Fibroblast of lung (primary cell): ENCODE measurements around the gene TAPT1. TPM values are rescaled to one million over a fixed set of nuclear protein-coding genes. Genes with fewer than 3 reads are reported as not detected.

ENCODE experiments used
- DNase-seq, 2 donors: peaks; one replicate each; pipeline versions ENCODE4 v3.0.0 to v3.0.0-alpha.2; 2010; ENCODE audit warnings: low read depth in 2 of 2
- H2AFZ ChIP-seq: 2 replicates; pipeline ENCODE4 v1.5.1; 2012; ENCODE audit warnings: low read length, control low read depth, inconsistent platforms
- H3K27ac ChIP-seq: 2 replicates; pipeline ENCODE4 v1.5.1; 2011; ENCODE audit warnings: low read length, control low read depth; ENCODE audit not compliant: insufficient read depth
- H3K27me3 ChIP-seq: 2 replicates; pipeline ENCODE4 v1.5.1; 2011; ENCODE audit warnings: mild to moderate bottlenecking, low read length; ENCODE audit not compliant: control insufficient read depth, insufficient read depth
- H3K36me3 ChIP-seq: 2 replicates; pipeline ENCODE4 v1.5.1; 2011; ENCODE audit warnings: low read length; ENCODE audit not compliant: control insufficient read depth, insufficient read depth
- H3K4me1 ChIP-seq: 2 replicates; pipeline ENCODE4 v1.5.1; 2011; ENCODE audit warnings: low read length; ENCODE audit not compliant: control insufficient read depth, insufficient read depth; ENCODE audit errors: extremely low read depth
- H3K4me2 ChIP-seq: 2 replicates; pipeline ENCODE4 v1.5.1; 2011; ENCODE audit warnings: low read length, control low read depth; ENCODE audit not compliant: insufficient read depth; ENCODE audit errors: extremely low read depth
- H3K4me3 ChIP-seq, 4 experiments: fragments of 200-600 bp in 1 of 4; sonication (generic) in 1 of 4; replicated peaks in 1 of 4; 2 replicates each; pipeline ENCODE4 v1.5.1; 2011 to 2016; ENCODE audit warnings: low read length in 4 of 4, low read depth in 3 of 4, mild to moderate bottlenecking in 3 of 4, control low read depth in 2 of 4, inconsistent platforms in 1 of 4, mixed read lengths in 1 of 4; ENCODE audit not compliant: insufficient read depth in 1 of 4; ENCODE audit errors: control extremely low read depth in 1 of 4
- H3K79me2 ChIP-seq: 2 replicates; pipeline ENCODE4 v1.5.1; 2012; ENCODE audit warnings: mild to moderate bottlenecking, low read length, inconsistent platforms; ENCODE audit not compliant: control insufficient read depth, insufficient read depth
- H3K9ac ChIP-seq: 2 replicates; pipeline ENCODE4 v1.5.1; 2011; ENCODE audit warnings: mild to moderate bottlenecking, low read length, control low read depth; ENCODE audit not compliant: insufficient read depth
- H3K9me3 ChIP-seq: 2 replicates; pipeline ENCODE4 v1.5.1; 2012; ENCODE audit warnings: low read depth, low read length; ENCODE audit not compliant: control insufficient read depth, insufficient read depth
- H4K20me1 ChIP-seq: 2 replicates; pipeline ENCODE4 v1.5.1; 2011; ENCODE audit warnings: low read length; ENCODE audit not compliant: control insufficient read depth, insufficient read depth; ENCODE audit errors: extremely low read depth
- EZH2 ChIP-seq: IDR thresholded peaks from 2 replicates; pipeline ENCODE4 v1.5.1; 2012; ENCODE audit warnings: low read length, control low read depth, mild to moderate bottlenecking; ENCODE audit errors: missing control alignments
- polyA plus RNA-seq, 2 donors: library from polyadenylated mRNA; depleted of rRNA in 1 of 2; stranded (reverse) in 1 of 2; unstranded in 1 of 2; fragments of >200 nt; gene quantifications; 2 replicates each; pipeline ENCODE4 v1.2.1, GENCODE V29; 2011 to 2012; ENCODE audit warnings: missing spikeins in 1 of 2
- total RNA-seq: library from RNA; depleted of rRNA; stranded (reverse); fragments of >200 nt; gene quantifications from 2 replicates; pipeline ENCODE4 v1.2.1, GENCODE V29; 2014
- TF ChIP-seq, protein P1 (sequence below), 2 donors: IDR thresholded peaks in 1 of 2; conservative IDR thresholded peaks in 1 of 2; 1 replicate in 1 of 2; 2 replicates in 1 of 2; pipeline ENCODE4 v1.5.1; 2011 to 2012; ENCODE audit warnings: low read length in 2 of 2, control low read depth in 1 of 2, inconsistent platforms in 1 of 2, low read depth in 1 of 2, mild to moderate bottlenecking in 1 of 2

TAPT1 gene
- total and polyA plus RNA-seq, 2 donors (not counting 1 experiment from before 2014, with no cell fraction given) = 18.7 to 20.6 TPM

DNA sequence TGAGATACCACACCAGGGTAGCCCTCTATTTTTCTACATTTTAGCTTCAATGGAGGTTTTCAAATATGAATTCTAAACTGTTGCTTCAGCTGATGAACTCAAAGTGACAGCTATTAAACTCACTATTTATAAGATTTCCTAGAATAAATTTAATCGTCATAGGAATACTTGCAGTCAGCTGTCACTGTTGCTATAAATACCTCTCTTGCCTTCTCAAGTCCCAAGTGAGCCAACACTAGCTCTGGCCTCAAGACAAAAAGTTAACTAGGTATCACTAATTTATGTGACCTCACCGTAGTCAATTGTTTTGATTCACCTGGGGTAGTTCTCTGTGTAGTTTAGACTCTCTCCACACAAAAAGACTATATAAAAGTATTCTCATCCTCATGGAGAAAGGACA, 108.2 kb downstream of the TAPT1 start:
- Histone ChIP-seq H3K79me2 (no peaks in the 10 kb centered on the region), H3K27me3 (peaks cover 1% of the 10 kb centered on the region), H3K4me1 (no peaks in the 10 kb centered on the region), H4K20me1 (peaks cover 2% of the 10 kb centered on the region), H3K9me3 (no peaks in the 10 kb centered on the region), H3K4me2 (no peak overlapping the region), H3K4me3 (no peak overlapping the region), H2AFZ (no peak overlapping the region), H3K9ac (no peak overlapping the region), H3K36me3 (no peaks in the 10 kb centered on the region), H3K27ac (no peak overlapping the region)
- no peak for TF ChIP-seq EZH2
- TF ChIP-seq, protein P1, sequence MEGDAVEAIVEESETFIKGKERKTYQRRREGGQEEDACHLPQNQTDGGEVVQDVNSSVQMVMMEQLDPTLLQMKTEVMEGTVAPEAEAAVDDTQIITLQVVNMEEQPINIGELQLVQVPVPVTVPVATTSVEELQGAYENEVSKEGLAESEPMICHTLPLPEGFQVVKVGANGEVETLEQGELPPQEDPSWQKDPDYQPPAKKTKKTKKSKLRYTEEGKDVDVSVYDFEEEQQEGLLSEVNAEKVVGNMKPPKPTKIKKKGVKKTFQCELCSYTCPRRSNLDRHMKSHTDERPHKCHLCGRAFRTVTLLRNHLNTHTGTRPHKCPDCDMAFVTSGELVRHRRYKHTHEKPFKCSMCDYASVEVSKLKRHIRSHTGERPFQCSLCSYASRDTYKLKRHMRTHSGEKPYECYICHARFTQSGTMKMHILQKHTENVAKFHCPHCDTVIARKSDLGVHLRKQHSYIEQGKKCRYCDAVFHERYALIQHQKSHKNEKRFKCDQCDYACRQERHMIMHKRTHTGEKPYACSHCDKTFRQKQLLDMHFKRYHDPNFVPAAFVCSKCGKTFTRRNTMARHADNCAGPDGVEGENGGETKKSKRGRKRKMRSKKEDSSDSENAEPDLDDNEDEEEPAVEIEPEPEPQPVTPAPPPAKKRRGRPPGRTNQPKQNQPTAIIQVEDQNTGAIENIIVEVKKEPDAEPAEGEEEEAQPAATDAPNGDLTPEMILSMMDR (conservative IDR thresholded peaks at IDR 0.05 in 1 of 2, IDR thresholded peaks at IDR 0.05 in 1 of 2; ENCODE audit: low read depth in 1 of 2, low read length in 2 of 2) = no peak
- DNase-seq = no peak

DNA sequence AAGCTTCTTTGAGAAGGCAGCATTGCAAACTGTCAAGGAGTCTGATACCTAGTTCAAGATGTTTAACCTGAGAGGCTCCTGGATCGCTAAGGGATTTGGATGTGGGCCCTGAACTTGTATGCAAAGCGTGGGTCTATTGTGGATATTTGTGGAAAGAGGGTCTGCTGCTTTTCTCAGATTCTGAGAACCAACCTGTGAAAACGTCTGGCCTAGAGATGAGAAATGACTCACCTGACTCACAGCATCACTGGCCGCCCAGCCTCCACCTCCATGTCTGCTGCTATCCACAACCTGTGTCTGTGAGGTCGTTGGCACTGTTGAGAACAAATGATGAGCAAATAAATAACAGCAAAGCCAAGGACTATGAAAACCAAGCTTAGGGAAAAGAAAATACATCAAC, 109.1 kb downstream of the TAPT1 start:
- H3K27ac ChIP-seq = no peak overlapping the region
- no peaks in the 10 kb centered on the region for H3K79me2 ChIP-seq
- H3K9me3 ChIP-seq = no peaks in the 10 kb centered on the region
- H3K4me1 ChIP-seq = no peaks in the 10 kb centered on the region
- H3K36me3 ChIP-seq = no peaks in the 10 kb centered on the region
- H2AFZ ChIP-seq = no peak overlapping the region
- H3K4me3 ChIP-seq = no peak overlapping the region
- H3K27me3 ChIP-seq = no peaks in the 10 kb centered on the region
- DNase-seq = no peak
- H4K20me1 ChIP-seq = peaks cover 2% of the 10 kb centered on the region
- TF ChIP-seq EZH2 = no peak
- TF ChIP-seq, protein P1 (conservative IDR thresholded peaks at IDR 0.05 in 1 of 2, IDR thresholded peaks at IDR 0.05 in 1 of 2; ENCODE audit: low read depth in 1 of 2, low read length in 2 of 2) = no peak
- H3K9ac ChIP-seq = no peak overlapping the region
- no peak overlapping the region for H3K4me2 ChIP-seq

DNA sequence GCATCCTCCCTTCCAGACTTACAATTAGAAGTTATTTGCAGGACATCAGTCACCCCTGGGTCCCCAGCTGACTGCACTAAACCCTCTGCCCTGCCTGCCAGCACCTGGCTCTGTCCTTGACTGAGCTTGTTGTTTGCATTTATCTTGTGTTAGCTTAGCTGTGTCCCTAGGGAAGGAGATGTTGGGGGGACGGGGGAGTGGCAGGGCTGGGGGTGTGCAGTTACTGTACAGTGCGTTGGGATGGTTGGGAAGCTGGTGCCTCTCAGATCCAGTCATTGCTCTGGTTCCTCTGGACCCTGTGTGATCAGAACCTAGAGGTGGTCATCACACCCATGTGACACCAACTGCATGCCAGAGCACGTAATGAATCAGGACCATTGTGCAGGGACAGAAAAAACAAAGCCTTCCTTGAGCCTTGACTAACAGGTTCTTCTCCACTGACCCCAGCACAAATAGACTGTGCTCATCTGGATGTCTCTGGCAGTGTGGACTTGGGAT, 109.7 kb downstream of the TAPT1 start:
- Histone ChIP-seq H3K27ac (no peak overlapping the region), H3K79me2 (no peaks in the 10 kb centered on the region), H3K9ac (no peak overlapping the region), H3K4me2 (no peak overlapping the region), H4K20me1 (peaks cover 2% of the 10 kb centered on the region), H2AFZ (no peak overlapping the region), H3K27me3 (no peaks in the 10 kb centered on the region), H3K4me1 (no peaks in the 10 kb centered on the region), H3K9me3 (no peaks in the 10 kb centered on the region), H3K36me3 (no peaks in the 10 kb centered on the region), H3K4me3 (no peak overlapping the region)
- no peak for TF ChIP-seq EZH2
- no peak for DNase-seq
